Stimulated activated CD4-positive, alpha-beta T cell treated with anti-CD3 and anti-CD28 coated beads, Interleukin-15, amount 100 ng/mL, for 48 hours (primary cell): ENCODE data around the gene MMAA.
"Not testable (repeated sequence)": the region's sequence is repeated elsewhere in the genome, so short reads cannot be mapped to it uniquely, and the experiment has no call there.

ENCODE experiments used
- DNase-seq, 2 donors: peaks; one replicate each; pipeline ENCODE4 v3.0.0-alpha.2; 2020; ENCODE audit warnings: low read depth in 2 of 2

The MMAA gene

GRCh38 chr4:145618932-145619638, at the start of gene MMAA:
Gene MMAA, plus strand, starts transcription at chr4:145619385. Its CDS starts 19,755 bp downstream, at chr4:145639140.
- peak; percentile 92 to 96 for DNase-seq

GRCh38 chr4:145574546-145574945, 44.6 kb upstream of the MMAA start:
- DNase-seq, result not testable (repeated sequence)

GRCh38 chr4:145580906-145581305, 38.3 kb upstream of the MMAA start:
- no peak for DNase-seq

- no peak for DNase-seq
These were observed 35.8 kb upstream of the MMAA start for GRCh38 chr4:145583191-145584055.

- no peak for DNase-seq
These were observed 32.0 kb upstream of the MMAA start for GRCh38 chr4:145587088-145587754.

GRCh38 chr4:145589381-145589780, 29.8 kb upstream of the MMAA start:
- DNase-seq, result not testable (repeated sequence)

GRCh38 chr4:145589916-145590702, 29.1 kb upstream of the MMAA start:
- DNase-seq, result no peak

- DNase-seq, result no peak
These were observed 16.9 kb upstream of the MMAA start for GRCh38 chr4:145602129-145602760.

- no peak for DNase-seq
These were observed 13.2 kb upstream of the MMAA start for GRCh38 chr4:145605941-145606340.

- DNase-seq, result peak; percentile 30 to 50
These were observed 9.4 kb upstream of the MMAA start for GRCh38 chr4:145609481-145610427.

- DNase-seq, result no peak
These were observed 5.5 kb upstream of the MMAA start for GRCh38 chr4:145613566-145614232.

- DNase-seq, result no peak
These were observed 5.0 kb upstream of the MMAA start for GRCh38 chr4:145614233-145614610.

GRCh38 chr4:145618210-145618931, 814 bp upstream of the MMAA start:
- DNase-seq, result no peak

GRCh38 chr4:145619639-145619996, 433 bp downstream of the MMAA start:
- DNase-seq, result peak; percentile 54 to 56

- DNase-seq, result not testable (repeated sequence)
These were observed 2.9 kb downstream of the MMAA start for GRCh38 chr4:145622067-145622466.

- DNase-seq, result no peak
These were observed 4.6 kb downstream of the MMAA start for GRCh38 chr4:145623831-145624230.

- no peak for DNase-seq
These were observed 6.8 kb downstream of the MMAA start for GRCh38 chr4:145625677-145626622.

- DNase-seq, result no peak
These were observed 7.4 kb downstream of the MMAA start for GRCh38 chr4:145626623-145626982.
